GM18870 (cell line): Measurements from ENCODE around the gene DDX17.

Experiments used
- ATAC-seq: cut with Tn5 transposase; IDR thresholded peaks from one replicate; pipeline ENCODE4 v1.9.1; 2021; ENCODE audit warnings: moderate library complexity; ENCODE audit not compliant: unreplicated experiment

Gene DDX17

DNA sequence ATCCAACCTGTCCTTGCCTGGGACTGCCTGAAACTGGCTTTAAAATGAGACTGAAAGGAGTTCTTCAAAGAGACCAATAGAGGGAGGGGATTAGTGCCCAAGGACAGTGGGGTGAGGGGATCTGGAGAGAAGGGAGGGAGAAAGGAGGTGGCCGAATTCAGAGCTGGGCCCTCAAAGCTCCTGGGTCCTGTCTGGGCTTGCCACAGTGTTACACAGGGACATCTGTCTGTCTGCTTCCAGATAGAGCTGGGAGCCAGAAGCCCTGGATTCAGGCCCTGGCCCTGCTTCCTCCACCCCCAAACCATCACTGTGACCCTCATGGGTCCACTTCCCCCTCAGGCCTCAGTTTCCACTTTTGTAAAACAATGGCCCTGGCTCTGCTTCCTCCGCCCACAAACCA lies 54.7 kb downstream of the DDX17 start:
- no peak for ATAC-seq

DNA sequence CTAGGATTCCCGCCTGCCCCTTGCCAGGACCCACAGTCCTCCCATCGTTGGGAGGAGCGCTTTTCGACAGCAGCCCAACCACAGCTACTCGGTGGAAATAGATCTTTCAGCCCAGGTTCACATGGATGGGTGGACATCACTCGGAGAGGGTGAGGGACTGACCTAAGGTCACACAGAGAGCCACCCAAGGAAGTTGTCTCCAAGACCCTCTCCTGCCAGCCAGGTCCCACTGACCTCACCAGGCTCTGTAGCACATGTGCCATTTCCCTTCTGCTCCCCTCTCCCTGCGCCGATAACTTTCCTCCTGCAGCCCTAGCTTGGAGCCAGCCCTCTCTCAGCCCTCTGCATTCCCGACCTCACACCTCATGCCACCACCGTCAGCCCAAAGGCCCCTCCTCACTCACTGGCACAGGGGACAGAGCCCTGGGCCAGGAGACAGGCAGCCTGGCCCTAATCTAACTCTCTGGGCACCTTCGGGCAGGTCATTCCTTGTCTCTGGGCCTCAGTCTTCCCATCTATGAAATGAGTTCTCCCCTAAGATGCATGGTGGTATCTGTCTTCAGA lies 55.8 kb downstream of the DDX17 start:
- no peak for ATAC-seq

- no peak for ATAC-seq
These were observed 56.3 kb downstream of the DDX17 start for GRCh38 chr22:38449776-38450175.

DNA sequence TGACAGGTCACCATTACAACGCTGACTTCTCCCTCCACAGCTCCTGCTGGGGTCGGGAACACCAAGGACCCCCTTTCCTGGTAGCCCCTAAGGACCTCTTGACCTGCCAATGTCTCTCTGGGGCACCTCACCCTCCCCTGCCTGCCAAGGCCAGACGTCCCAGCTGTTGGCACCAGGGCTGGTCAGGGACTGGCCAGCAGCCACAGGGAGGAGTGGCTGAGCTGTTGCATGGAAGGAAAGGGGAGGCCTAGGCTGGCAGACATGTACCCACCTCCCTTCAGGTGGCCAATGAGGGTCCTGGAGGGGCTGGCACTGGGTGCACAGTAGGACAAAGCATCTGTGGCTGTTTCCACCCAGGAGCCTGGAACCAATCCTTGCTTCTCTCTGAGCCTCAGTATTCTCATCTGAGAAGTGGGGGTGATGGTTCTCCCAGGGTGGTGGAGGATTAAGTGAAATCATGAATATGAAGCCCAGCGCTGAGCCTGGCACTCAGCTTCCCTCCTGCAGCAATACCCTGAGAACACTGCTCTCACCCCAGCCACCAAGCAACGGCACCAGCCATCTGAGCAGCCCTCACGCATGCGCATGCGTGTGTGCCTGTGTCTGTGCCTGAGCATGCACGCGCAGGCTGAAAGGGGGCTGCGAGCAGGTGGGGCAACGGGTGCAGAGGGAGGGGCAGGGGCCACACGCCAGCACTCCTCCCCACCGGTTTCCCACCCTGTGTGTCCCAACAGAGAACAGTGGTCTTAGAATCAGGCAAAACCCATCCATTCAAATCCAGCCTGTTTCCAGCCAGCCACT lies 57.0 kb downstream of the DDX17 start:
- no peak for ATAC-seq

- no peak for ATAC-seq
These were observed 60.0 kb downstream of the DDX17 start for GRCh38 chr22:38446018-38446601.

GRCh38 chr22:38444783-38445182 lies 61.3 kb downstream of the DDX17 start:
- ATAC-seq: no peak

- ATAC-seq: no peak
These were observed 62.2 kb downstream of the DDX17 start for GRCh38 chr22:38443628-38444521.

DNA sequence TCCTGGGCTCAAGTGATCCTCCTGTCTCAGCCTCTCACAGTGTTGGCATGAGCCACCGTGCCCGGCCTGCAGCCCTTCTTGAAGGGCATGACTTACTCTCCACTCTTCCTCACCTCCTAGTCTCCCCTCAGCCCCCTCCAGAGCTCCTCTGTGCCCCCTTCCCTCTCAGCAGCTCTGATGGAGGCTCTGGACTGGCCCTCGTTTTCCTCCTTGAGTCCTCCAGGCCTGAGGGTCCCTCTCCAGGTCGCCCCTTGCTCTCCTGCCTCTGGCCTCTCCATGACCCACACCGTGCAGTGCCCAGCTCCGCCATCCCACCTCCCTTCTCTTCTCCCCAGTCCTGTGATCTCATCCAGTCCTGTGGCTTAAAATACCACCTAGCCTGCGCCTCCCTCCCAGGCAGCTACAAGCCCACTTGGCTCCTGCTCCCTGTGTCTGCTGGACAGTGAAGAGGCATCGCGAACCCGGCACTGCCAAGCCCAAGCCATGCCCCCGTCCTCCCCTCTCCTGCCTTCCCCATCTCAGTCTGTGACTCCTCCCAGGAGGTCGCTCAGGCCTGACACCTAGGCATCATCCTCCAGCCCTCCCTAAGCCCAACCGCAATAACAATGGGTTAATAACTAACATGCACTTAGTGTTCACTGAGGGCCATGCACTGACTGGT lies 63.0 kb downstream of the DDX17 start:
- ATAC-seq: no peak

- ATAC-seq: no peak
These were observed 64.4 kb downstream of the DDX17 start for GRCh38 chr22:38441620-38442287.

GRCh38 chr22:38440747-38441350 lies 65.3 kb downstream of the DDX17 start:
- ATAC-seq: no peak

- no peak for ATAC-seq
These were observed 68.7 kb downstream of the DDX17 start for GRCh38 chr22:38437416-38437815.

DNA sequence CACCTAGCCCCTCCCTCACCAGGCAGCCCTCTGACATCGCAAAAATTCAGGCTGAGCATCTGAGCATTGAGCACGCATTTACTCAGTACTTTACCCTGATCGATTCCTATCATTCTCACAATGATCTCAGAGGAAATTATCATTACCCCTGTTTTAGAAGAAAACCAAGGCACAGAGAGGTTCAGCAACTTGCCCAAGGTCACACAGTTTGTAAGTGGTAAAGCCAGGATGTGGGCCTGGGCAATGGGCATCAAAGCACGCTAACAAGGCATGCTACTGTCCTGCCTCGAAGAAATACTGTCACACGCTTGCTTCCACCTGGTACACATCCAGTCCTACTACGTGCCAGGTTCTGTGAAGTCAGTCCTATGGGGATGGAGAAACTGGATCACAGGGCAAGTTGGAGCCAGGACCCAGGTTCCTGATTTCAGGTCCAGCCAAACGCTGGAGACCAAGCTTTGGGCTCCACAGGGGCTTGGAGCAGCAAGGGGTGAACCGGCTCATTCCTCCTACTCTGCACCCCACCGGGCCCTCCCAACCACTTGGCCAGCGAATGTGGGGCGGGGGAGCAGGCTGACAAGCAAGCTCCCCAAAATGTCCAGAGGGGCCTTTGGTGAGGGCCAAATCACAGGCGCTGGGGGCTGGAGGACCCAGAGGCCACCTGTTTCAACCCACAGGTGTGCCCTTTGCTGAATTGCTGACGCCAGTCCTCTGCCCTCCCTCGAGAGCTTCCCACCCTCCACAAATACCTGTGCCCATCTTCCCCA lies 69.3 kb downstream of the DDX17 start:
- ATAC-seq: no peak

- no peak for ATAC-seq
These were observed 70.1 kb downstream of the DDX17 start for GRCh38 chr22:38435965-38436364.

- ATAC-seq: no peak
These were observed 71.1 kb downstream of the DDX17 start for GRCh38 chr22:38435010-38435409.

GRCh38 chr22:38433871-38434270 lies 72.2 kb downstream of the DDX17 start:
- ATAC-seq: no peak
